GM12878 (cell line): ENCODE results near the gene CXXC4. TPM values are rescaled to one million over a fixed set of nuclear protein-coding genes. Genes with fewer than 3 reads are reported as not detected.
A peak's percentile ranks its signal among the peaks of the same experiment; 100 is the strongest.

ENCODE experiments used
- ATAC-seq: fragments of 200-7000 bp; cut with Tn5 transposase; 3 replicates; pipeline ENCODE4 v1.9.1; 2020; ENCODE audit warnings: mild to moderate bottlenecking, moderate library complexity
- BruUV-seq: library from RNA; stranded (reverse); fragments of 400-500 nt; replicated peaks from 2 replicates; lab custom pipeline; 2021; lab: Mats Ljungman, UMichigan
- CTCF ChIA-PET: fragments of 300-600 bp; sonication (Branson Sonifier 250); formaldehyde crosslinking; extraction: SDS; loops from one replicate; lab custom pipeline; 2021; ENCODE audit warnings: inconsistent platforms; lab: Yijun Ruan, JAX
- POLR2A ChIA-PET: fragments of 350-600 bp; formaldehyde crosslinking; extraction: SDS; loops from one replicate; lab custom pipeline; 2021; ENCODE audit warnings: inconsistent platforms; lab: Charles Lee
- RAD21 ChIA-PET: fragments of 300-600 bp; sonication (Branson Sonifier 250); formaldehyde crosslinking; loops from one replicate; lab custom pipeline; 2023; ENCODE audit warnings: antibody characterized with exemption; ENCODE audit not compliant: unreplicated experiment; lab: Charles Lee
- SMC1A ChIA-PET: fragments of 300-600 bp; sonication (Branson Sonifier 250); formaldehyde crosslinking; loops from one replicate; lab custom pipeline; 2023; ENCODE audit not compliant: unreplicated experiment, uncharacterized antibody; lab: Charles Lee
- DNase-seq: peaks from one replicate; pipeline ENCODE4 v3.0.0-alpha.2; 2011; ENCODE audit warnings: low read depth, low spot score
- FAIRE-seq: peaks from 3 replicates; lab custom pipeline; 2011; peaks lifted over from hg19 to GRCh38; lab: Jason Lieb, UNC
- H2AFZ ChIP-seq: 2 replicates; pipeline ENCODE4 v1.6.0; 2011; ENCODE audit warnings: low read depth, low read length, control low read depth; ENCODE audit not compliant: control insufficient read depth
- H3K27ac ChIP-seq: 2 replicates; pipeline ENCODE4 v1.5.1; 2011; ENCODE audit warnings: control low read depth; ENCODE audit not compliant: control insufficient read depth, insufficient read depth
- H3K27me3 ChIP-seq, 2 experiments: replicated peaks in 1 of 2; 2 replicates each; pipeline versions ENCODE4 v1.6.0 to v1.6.1; 2011; ENCODE audit warnings: low read length in 1 of 2; ENCODE audit not compliant: control insufficient read depth in 2 of 2, insufficient read depth in 2 of 2
- H3K36me3 ChIP-seq, 2 experiments: 2 replicates each; pipeline ENCODE4 v1.5.1; 2011; ENCODE audit warnings: low read length in 1 of 2; ENCODE audit not compliant: control insufficient read depth in 2 of 2, insufficient read depth in 2 of 2
- H3K4me1 ChIP-seq: 2 replicates; pipeline ENCODE4 v1.6.1; 2011; ENCODE audit warnings: mild to moderate bottlenecking, low read length, moderate library complexity, mixed read lengths; ENCODE audit not compliant: control insufficient read depth, insufficient read depth
- H3K4me2 ChIP-seq: 2 replicates; pipeline ENCODE4 v1.6.0; 2011; ENCODE audit warnings: control low read depth; ENCODE audit not compliant: control insufficient read depth, insufficient read depth
- H3K4me3 ChIP-seq: fragments of 200-600 bp; sonication (generic); 2 replicates; pipeline ENCODE4 v1.5.1; 2016
- H3K79me2 ChIP-seq: 2 replicates; pipeline ENCODE4 v1.6.0; 2011; ENCODE audit warnings: low read length; ENCODE audit not compliant: control insufficient read depth, insufficient read depth
- H3K9ac ChIP-seq: 2 replicates; pipeline ENCODE4 v1.8.0; 2011; ENCODE audit warnings: low read length, control low read depth, mixed read lengths; ENCODE audit not compliant: control insufficient read depth, insufficient read depth
- H3K9me3 ChIP-seq: replicated peaks from 3 replicates; pipeline ENCODE4 v1.5.1; 2011; ENCODE audit warnings: mild to moderate bottlenecking, low read length; ENCODE audit not compliant: control insufficient read depth, insufficient read depth
- H4K20me1 ChIP-seq: 2 replicates; pipeline ENCODE4 v1.6.0; 2011; ENCODE audit not compliant: control insufficient read depth, insufficient read depth
- ASH2L ChIP-seq: fragments of 300-600, 200-600 bp; sonication (generic); IDR thresholded peaks from 2 replicates; pipeline ENCODE4 v1.6.1; 2017; ENCODE audit warnings: low read depth, mild to moderate bottlenecking, borderline replicate concordance
- BACH1 ChIP-seq: fragments of 450-650 bp; IDR thresholded peaks from 2 replicates; pipeline ENCODE4 v1.6.1; 2017; ENCODE audit warnings: mild to moderate bottlenecking, borderline replicate concordance
- BHLHE40 ChIP-seq, 2 experiments: fragments of 450-650 bp in 1 of 2; IDR thresholded peaks; 2 replicates each; pipeline ENCODE4 v1.6.1; 2011 to 2017; ENCODE audit warnings: low read depth in 2 of 2, borderline replicate concordance in 1 of 2, improper control_type of control experiment in 1 of 2, low read length in 1 of 2, mild to moderate bottlenecking in 1 of 2
- IKZF2 ChIP-seq, 2 experiments: fragments of 450-650 bp; IDR thresholded peaks; 2 replicates each; pipeline ENCODE4 v1.6.1; 2017; ENCODE audit warnings: mild to moderate bottlenecking in 2 of 2, moderate library complexity in 2 of 2
- MTA2 ChIP-seq: fragments of 450-650 bp; IDR thresholded peaks from 2 replicates; pipeline ENCODE4 v1.6.1; 2016; ENCODE audit warnings: low read depth, mild to moderate bottlenecking, moderate library complexity
- MXI1 ChIP-seq: fragments of 150-350 bp; IDR thresholded peaks from 2 replicates; pipeline ENCODE4 v1.6.1; 2011; ENCODE audit warnings: low read depth, mild to moderate bottlenecking, inconsistent platforms, low read length, improper control_type of control experiment
- NFYA ChIP-seq: IDR thresholded peaks from 2 replicates; pipeline ENCODE4 v1.6.1; 2011; ENCODE audit warnings: low read depth, mild to moderate bottlenecking, low read length, improper control_type of control experiment, borderline replicate concordance
- NR2F1 ChIP-seq: fragments of 450-650 bp; conservative IDR thresholded peaks from 2 replicates; pipeline ENCODE4 v1.6.1; 2017; ENCODE audit warnings: mild to moderate bottlenecking
- NRF1 ChIP-seq: conservative IDR thresholded peaks from 2 replicates; pipeline ENCODE4 v1.6.1; 2011; ENCODE audit warnings: mild to moderate bottlenecking, low read depth, low read length, improper control_type of control experiment
- SPI1 ChIP-seq: IDR thresholded peaks from 2 replicates; pipeline ENCODE4 v1.6.1; 2011; ENCODE audit warnings: low read depth, mild to moderate bottlenecking, low read length, moderate library complexity, borderline replicate concordance; ENCODE audit not compliant: insufficient read depth
- SUPT20H ChIP-seq: IDR thresholded peaks from 2 replicates; pipeline ENCODE4 v1.6.1; 2011; ENCODE audit warnings: low read depth, mild to moderate bottlenecking, low read length, moderate library complexity, borderline replicate concordance; ENCODE audit not compliant: control insufficient read depth
- in situ Hi-C: fragments of 300-500 bp; cut with MboI; formaldehyde crosslinking; loops from 9 replicates; pipeline ENCODE4 v1.14.3; 2018; ENCODE audit warnings: mixed read lengths
- intact Hi-C: fragments of 100-400 bp; cut with micrococcal nuclease; formaldehyde crosslinking; loops from one replicate; pipeline ENCODE4 v1.14.2; 2022; ENCODE audit not compliant: unreplicated experiment
- polyA plus RNA-seq, 11 experiments: library from polyadenylated mRNA; depleted of rRNA in 4 of 11; unstranded in 6 of 11; stranded (reverse) in 5 of 11; fragments of >200 nt; fragmentation: Nextera tagmentation in 4 of 11; fragmentation: Illumina TruSeq in 1 of 11; extraction: Ambion mirVana in 4 of 11; extraction: Trizol in 1 of 11; gene quantifications; 1 replicate in 1 of 11; 2 replicates in 10 of 11; pipeline versions ENCODE4 v1.2.1 to v1.2.3, GENCODE V29; 2011 to 2016; ENCODE audit warnings: inconsistent platforms in 2 of 11, missing spikeins in 2 of 11, low read depth in 1 of 11
- total RNA-seq, 4 experiments: library from RNA; depleted of rRNA in 3 of 4; stranded (reverse); fragments of >200 nt in 3 of 4; fragmentation: Illumina TruSeq in 1 of 4; extraction: Trizol in 1 of 4; gene quantifications; 2 replicates each; pipeline versions ENCODE4 v1.2.1 to v1.2.3, GENCODE V29; 2013 to 2021
- TF ChIP-seq, protein P1 (sequence below): fragments of 450-650 bp; IDR thresholded peaks from 2 replicates; pipeline ENCODE4 v1.6.1; 2017; ENCODE audit warnings: mild to moderate bottlenecking
- TF ChIP-seq, protein P2 (sequence below): fragments of 450-650 bp; IDR thresholded peaks from 2 replicates; pipeline ENCODE4 v1.6.1; 2017; ENCODE audit warnings: low read depth, mild to moderate bottlenecking, moderate library complexity
- TF ChIP-seq, protein P3 (sequence below): fragments of 450-650 bp; IDR thresholded peaks from 2 replicates; pipeline ENCODE4 v1.6.1; 2018; ENCODE audit warnings: borderline replicate concordance, mild to moderate bottlenecking; ENCODE audit not compliant: partially characterized antibody

The CXXC4 gene
- total and polyA plus RNA-seq, 10 of the 15 experiments (the other 5 are each of a cell fraction or from before 2014, with no cell fraction given): 4.2 to 17.0 (median 7.8) TPM

DNA sequence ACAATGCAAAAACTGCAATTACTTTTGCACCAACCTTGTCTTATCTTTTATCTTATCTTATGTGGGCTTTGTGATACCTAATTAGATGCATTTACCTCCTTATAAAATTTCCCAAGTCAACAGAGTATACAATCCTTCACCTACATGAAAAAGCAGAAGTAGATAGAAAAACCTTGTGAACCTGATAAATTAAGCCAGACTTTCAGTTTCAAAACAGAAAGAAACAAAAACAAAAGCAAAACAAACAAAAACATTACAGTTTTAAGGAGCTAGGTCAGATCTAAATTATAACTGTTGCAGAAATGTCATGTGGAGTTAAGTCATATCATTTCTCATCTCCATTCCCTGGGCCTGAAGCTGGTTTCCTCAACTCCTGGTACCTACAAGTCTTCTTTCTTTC is 24.9 kb upstream of the CXXC4 start:
- BruUV-seq: no TSS peak
- H3K9me3 ChIP-seq: no peaks in the 10 kb centered on the region; the same call in 1 of the 3 replicates
- peak; percentile 54 for FAIRE-seq
- no peaks in the 10 kb centered on the region for H3K27me3 ChIP-seq
- ChIA-PET SMC1A (interaction anchor here (0.7 to 2.2 kb wide), 6 partner anchors 9 to 29 kb away, joined by 4 to 11 read pairs (median 5); no protein-coding TSS in a partner anchor), RAD21 (interaction anchor here (1.2 to 1.6 kb wide), 2 partner anchors 27 to 29 kb away, joined by 4 read pairs; no protein-coding TSS in a partner anchor), POLR2A (interaction anchor here (0.6 to 0.9 kb wide), 4 partner anchors 21 to 1642 kb away, joined by 3 to 5 read pairs (median 4); no protein-coding TSS in a partner anchor), CTCF (interaction anchor here (0.9 to 1.1 kb wide), 3 partner anchors 12 to 29 kb away, joined by 3 read pairs; no protein-coding TSS in a partner anchor)
- peaks cover 8% of the 10 kb centered on the region; the same call in 1 of the 2 replicates for H3K4me1 ChIP-seq
- no peaks in the 10 kb centered on the region for H3K79me2 ChIP-seq
- in situ Hi-C loops: no loop called here
- peak overlapping the region; percentile 56 for H3K4me2 ChIP-seq
- H2AFZ ChIP-seq: peak overlapping the region; percentile 78
- no peak overlapping the region for H3K9ac ChIP-seq
- intact Hi-C loops: no loop called here
- ATAC-seq: peak; percentile 87
- peak; percentile 28 for DNase-seq
- no peaks in the 10 kb centered on the region for H4K20me1 ChIP-seq
- no peak overlapping the region for H3K4me3 ChIP-seq
- H3K27ac ChIP-seq: peak overlapping the region; percentile 52
- no peaks in the 10 kb centered on the region for H3K36me3 ChIP-seq
- TF ChIP-seq SPI1: peak; percentile 48
- no peak for TF ChIP-seq NR2F1
- TF ChIP-seq, protein P1, sequence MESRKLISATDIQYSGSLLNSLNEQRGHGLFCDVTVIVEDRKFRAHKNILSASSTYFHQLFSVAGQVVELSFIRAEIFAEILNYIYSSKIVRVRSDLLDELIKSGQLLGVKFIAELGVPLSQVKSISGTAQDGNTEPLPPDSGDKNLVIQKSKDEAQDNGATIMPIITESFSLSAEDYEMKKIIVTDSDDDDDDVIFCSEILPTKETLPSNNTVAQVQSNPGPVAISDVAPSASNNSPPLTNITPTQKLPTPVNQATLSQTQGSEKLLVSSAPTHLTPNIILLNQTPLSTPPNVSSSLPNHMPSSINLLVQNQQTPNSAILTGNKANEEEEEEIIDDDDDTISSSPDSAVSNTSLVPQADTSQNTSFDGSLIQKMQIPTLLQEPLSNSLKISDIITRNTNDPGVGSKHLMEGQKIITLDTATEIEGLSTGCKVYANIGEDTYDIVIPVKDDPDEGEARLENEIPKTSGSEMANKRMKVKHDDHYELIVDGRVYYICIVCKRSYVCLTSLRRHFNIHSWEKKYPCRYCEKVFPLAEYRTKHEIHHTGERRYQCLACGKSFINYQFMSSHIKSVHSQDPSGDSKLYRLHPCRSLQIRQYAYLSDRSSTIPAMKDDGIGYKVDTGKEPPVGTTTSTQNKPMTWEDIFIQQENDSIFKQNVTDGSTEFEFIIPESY: no peak
- TF ChIP-seq, protein P2, sequence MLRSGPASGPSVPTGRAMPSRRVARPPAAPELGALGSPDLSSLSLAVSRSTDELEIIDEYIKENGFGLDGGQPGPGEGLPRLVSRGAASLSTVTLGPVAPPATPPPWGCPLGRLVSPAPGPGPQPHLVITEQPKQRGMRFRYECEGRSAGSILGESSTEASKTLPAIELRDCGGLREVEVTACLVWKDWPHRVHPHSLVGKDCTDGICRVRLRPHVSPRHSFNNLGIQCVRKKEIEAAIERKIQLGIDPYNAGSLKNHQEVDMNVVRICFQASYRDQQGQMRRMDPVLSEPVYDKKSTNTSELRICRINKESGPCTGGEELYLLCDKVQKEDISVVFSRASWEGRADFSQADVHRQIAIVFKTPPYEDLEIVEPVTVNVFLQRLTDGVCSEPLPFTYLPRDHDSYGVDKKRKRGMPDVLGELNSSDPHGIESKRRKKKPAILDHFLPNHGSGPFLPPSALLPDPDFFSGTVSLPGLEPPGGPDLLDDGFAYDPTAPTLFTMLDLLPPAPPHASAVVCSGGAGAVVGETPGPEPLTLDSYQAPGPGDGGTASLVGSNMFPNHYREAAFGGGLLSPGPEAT: peak; percentile 53; the same call in 1 of the 2 replicates
- 0 out of 2 replicates have a peak, but pooled peaks have one; percentile 11 for TF ChIP-seq ASH2L
- TF ChIP-seq BACH1: no peak
- 0 out of 2 replicates have a peak, but pooled peaks have one; percentile 47 for TF ChIP-seq MTA2
- TF ChIP-seq, protein P3, sequence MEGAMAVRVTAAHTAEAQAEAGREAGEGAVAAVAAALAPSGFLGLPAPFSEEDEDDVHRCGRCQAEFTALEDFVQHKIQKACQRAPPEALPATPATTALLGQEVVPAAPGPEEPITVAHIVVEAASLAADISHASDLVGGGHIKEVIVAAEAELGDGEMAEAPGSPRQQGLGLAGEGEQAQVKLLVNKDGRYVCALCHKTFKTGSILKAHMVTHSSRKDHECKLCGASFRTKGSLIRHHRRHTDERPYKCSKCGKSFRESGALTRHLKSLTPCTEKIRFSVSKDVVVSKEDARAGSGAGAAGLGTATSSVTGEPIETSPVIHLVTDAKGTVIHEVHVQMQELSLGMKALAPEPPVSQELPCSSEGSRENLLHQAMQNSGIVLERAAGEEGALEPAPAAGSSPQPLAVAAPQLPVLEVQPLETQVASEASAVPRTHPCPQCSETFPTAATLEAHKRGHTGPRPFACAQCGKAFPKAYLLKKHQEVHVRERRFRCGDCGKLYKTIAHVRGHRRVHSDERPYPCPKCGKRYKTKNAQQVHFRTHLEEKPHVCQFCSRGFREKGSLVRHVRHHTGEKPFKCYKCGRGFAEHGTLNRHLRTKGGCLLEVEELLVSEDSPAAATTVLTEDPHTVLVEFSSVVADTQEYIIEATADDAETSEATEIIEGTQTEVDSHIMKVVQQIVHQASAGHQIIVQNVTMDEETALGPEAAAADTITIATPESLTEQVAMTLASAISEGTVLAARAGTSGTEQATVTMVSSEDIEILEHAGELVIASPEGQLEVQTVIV: no peak
- TF ChIP-seq NRF1: no peak
- TF ChIP-seq NFYA: no peak
- TF ChIP-seq IKZF2 (IDR thresholded peaks at IDR 0.05): peak; percentile 69 to 76
- no peak for TF ChIP-seq BHLHE40 (IDR thresholded peaks at IDR 0.05; ENCODE audit: borderline replicate concordance in 1 of 2, low read depth in 2 of 2, low read length in 1 of 2)
- TF ChIP-seq SUPT20H: no peak
- TF ChIP-seq MXI1: no peak
